Activated naive CD8-positive, alpha-beta T cell treated with anti-CD3 and anti-CD28 coated beads, Interleukin-2, amount 10 ng/mL, durations not matched to agents 7 days and 5 days (primary cell): ENCODE results near the gene GEMIN8. TPM values are rescaled to one million over a fixed set of nuclear protein-coding genes. Genes with fewer than 3 reads are reported as not detected.

Experiments used
- ATAC-seq: fragments of 150-1000 bp; cut with Tn5 transposase; one replicate; pipeline ENCODE4 v1.10.0; 2021; ENCODE audit warnings: low read depth, moderate library complexity
- POLR2A ChIA-PET: fragments of 350-600 bp; sonication (Branson Sonifier 250); formaldehyde crosslinking; loops from one replicate; lab custom pipeline; 2021; ENCODE audit warnings: antibody characterized with exemption; lab: Charles Lee
- DNase-seq: peaks from one replicate; pipeline ENCODE4 v3.0.0; 2021
- H3K27ac Mint-ChIP-seq: one replicate; pipeline ENCODE4 v1.8.0; 2022; ENCODE audit warnings: mild to moderate bottlenecking, mixed read lengths
- H3K27me3 Mint-ChIP-seq: one replicate; pipeline ENCODE4 v1.8.0; 2022; ENCODE audit warnings: mild to moderate bottlenecking, moderate library complexity, mixed read lengths
- H3K36me3 Mint-ChIP-seq: one replicate; pipeline ENCODE4 v1.8.0; 2021; ENCODE audit warnings: mild to moderate bottlenecking, mixed read lengths
- H3K4me1 Mint-ChIP-seq: one replicate; pipeline ENCODE4 v1.8.0; 2021; ENCODE audit warnings: mixed read lengths
- H3K4me3 Mint-ChIP-seq: one replicate; pipeline ENCODE4 v1.8.0; 2022; ENCODE audit warnings: mild to moderate bottlenecking, moderate library complexity, mixed read lengths
- H3K9me3 Mint-ChIP-seq: one replicate; pipeline ENCODE4 v1.8.0; 2021; ENCODE audit warnings: mixed read lengths
- total RNA-seq, 2 experiments: library from RNA; stranded (reverse); gene quantifications; one replicate each; pipeline ENCODE4 v1.2.3, GENCODE V29; 2021

GEMIN8 gene
- total RNA-seq, 2 experiments from 2014 or later = 13.4 to 14.3 TPM

DNA sequence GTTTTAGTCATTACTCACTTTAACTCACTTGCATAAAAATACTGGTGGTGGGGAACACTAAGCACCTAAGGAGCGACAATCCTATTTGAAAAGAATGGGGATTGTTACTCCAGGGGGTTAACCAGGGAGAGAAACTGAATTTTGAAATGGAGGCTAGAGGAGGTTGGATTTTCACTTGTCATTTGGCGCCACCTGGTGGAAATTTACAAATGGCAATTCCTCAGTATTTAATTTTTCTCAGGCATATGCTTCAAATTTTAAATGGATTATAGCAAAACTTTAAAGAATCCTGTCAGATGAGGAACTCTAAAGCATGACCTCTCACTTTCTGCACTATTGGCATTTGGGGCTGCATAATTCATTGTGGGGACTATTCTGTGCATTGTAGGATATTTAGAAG is 2.7 kb upstream of the GEMIN8 start:
- Mint-ChIP-seq H3K27me3 (peaks cover 11% of the 10 kb centered on the region), H3K9me3 (no peaks in the 10 kb centered on the region), H3K4me1 (peaks cover 24% of the 10 kb centered on the region), H3K36me3 (peaks cover 2% of the 10 kb centered on the region), H3K4me3 (no peak overlapping the region), H3K27ac (peak overlapping the region; percentile 48)
- DNase-seq (no peak), ATAC-seq (no peak)
- POLR2A ChIA-PET = interaction anchor here (0.7 to 1.3 kb wide), 2 partner anchors 379 to 544 kb away, joined by 3 to 4 read pairs; partner anchors contain the start of gene TCEANC

DNA sequence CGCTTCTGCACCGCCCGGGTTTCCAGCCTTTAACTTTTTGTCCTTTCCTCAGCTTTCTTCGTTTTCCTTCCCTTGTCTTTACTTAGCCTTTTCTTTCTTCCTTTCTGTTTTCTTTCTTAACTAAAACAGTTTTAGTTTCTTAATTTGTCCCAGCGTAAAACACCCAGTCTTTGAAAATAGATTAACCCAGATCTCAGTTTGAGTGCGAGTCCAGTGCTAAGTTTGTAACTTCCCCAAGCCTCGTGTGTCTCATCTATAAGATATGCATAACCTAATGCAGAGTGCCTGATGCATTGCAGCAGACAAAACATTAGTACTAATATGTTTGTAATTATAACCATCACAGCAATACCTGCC is 460 bp upstream of the GEMIN8 start:
- Mint-ChIP-seq H3K27me3 (peaks cover 3% of the 10 kb centered on the region), H3K9me3 (no peaks in the 10 kb centered on the region), H3K4me3 (peak overlapping the region; percentile 92), H3K4me1 (peaks cover 29% of the 10 kb centered on the region), H3K36me3 (peaks cover 6% of the 10 kb centered on the region), H3K27ac (peak overlapping the region; percentile 96)
- ATAC-seq (no peak), DNase-seq (no peak)
- POLR2A ChIA-PET = interaction anchor here (1.0 to 2.3 kb wide), 3 partner anchors 275 to 342 kb away, joined by 4 to 9 read pairs (median 6); partner anchors contain the start of genes OFD1, RAB9A and TRAPPC2

DNA sequence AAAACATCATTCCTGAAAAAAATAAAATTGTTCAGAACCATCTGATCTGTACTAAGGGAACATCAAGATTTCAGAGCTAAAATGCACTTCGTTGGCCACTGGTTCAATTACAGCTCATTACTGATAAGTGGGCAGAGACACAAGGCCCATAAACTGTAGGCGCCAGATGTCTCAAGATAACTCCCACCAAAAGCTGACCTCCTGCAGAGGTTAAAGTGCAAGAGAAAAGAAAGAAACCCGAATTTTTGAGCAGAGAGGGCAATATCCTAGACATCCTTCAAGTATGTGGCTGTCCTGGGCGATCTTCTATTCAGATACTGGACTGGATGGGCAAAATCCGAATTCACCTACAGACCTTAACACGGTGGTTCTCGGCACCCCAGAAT is 660 bp downstream of the GEMIN8 start:
- peak overlapping the region; percentile 92 for H3K4me3 Mint-ChIP-seq
- H3K27ac Mint-ChIP-seq = peak overlapping the region; percentile 96
- no peaks in the 10 kb centered on the region for H3K27me3 Mint-ChIP-seq
- no peaks in the 10 kb centered on the region for H3K9me3 Mint-ChIP-seq
- H3K36me3 Mint-ChIP-seq = peaks cover 6% of the 10 kb centered on the region
- DNase-seq (no peak), ATAC-seq (no peak)
- H3K4me1 Mint-ChIP-seq = peaks cover 29% of the 10 kb centered on the region
- POLR2A ChIA-PET = interaction anchor here (0.6 to 2.3 kb wide), 5 partner anchors 31 to 341 kb away, joined by 3 to 9 read pairs (median 6); partner anchors contain the start of genes OFD1, RAB9A and TRAPPC2

DNA sequence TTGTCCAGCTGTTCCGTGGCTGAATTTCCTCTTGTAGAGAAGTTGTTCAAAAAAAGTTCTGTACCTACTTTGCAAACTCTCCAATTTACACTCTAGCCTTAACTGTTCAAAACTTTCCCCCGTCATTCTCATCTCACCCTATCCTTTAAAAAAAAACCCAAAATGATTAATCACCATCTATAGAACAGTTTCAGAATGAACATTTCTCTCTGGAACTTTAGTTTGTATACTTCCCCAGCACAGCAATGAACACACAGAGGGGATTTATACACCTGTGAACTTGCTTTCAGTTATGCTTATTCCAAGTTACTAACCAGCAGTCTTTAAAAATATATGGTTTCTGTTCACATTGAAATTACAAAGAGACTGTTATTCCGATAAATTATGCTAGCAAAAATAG is 1.2 kb downstream of the GEMIN8 start:
- POLR2A ChIA-PET = interaction anchor here (0.6 to 2.3 kb wide), 3 partner anchors 294 to 340 kb away, joined by 6 to 9 read pairs (median 7); partner anchors contain the start of genes OFD1, RAB9A and TRAPPC2
- no peaks in the 10 kb centered on the region for H3K9me3 Mint-ChIP-seq
- peak overlapping the region; percentile 92 for H3K4me3 Mint-ChIP-seq
- peak overlapping the region; percentile 80 for H3K27ac Mint-ChIP-seq
- peaks cover 29% of the 10 kb centered on the region for H3K4me1 Mint-ChIP-seq
- H3K27me3 Mint-ChIP-seq = no peaks in the 10 kb centered on the region
- DNase-seq (no peak), ATAC-seq (no peak)
- H3K36me3 Mint-ChIP-seq = peaks cover 6% of the 10 kb centered on the region

GRCh38 chrX:14027511-14028019 is 2.1 kb downstream of the GEMIN8 start:
- POLR2A ChIA-PET = no interaction called here
- no peaks in the 10 kb centered on the region for H3K27me3 Mint-ChIP-seq
- H3K9me3 Mint-ChIP-seq = no peaks in the 10 kb centered on the region
- H3K36me3 Mint-ChIP-seq = peaks cover 6% of the 10 kb centered on the region
- peak overlapping the region; percentile 67 for H3K27ac Mint-ChIP-seq
- no peak for ATAC-seq
- H3K4me1 Mint-ChIP-seq = peaks cover 25% of the 10 kb centered on the region
- H3K4me3 Mint-ChIP-seq = no peak overlapping the region
- DNase-seq = no peak

DNA sequence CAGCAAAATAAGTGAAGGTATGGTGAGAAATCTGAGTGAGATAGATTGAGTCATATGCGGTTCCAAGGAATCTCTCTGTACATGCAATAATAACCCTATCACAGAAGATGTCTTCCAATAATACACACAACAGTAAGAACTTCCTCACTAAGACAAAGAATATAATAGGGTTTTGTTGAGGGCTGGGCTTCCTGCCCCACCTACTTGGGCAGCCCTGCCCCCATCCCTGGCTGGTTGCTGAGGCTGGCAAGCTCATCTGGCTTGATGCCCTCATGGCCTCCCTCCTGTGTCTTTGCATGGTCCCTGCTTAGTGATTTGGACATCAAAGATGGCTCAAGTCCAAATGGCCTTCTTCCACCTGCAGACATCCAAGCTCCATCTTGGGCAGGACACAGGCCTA is 2.7 kb downstream of the GEMIN8 start:
- peak; percentile 25 for DNase-seq
- peaks cover 6% of the 10 kb centered on the region for H3K36me3 Mint-ChIP-seq
- peak overlapping the region; percentile 67 for H3K27ac Mint-ChIP-seq
- no peak for ATAC-seq
- H3K4me1 Mint-ChIP-seq = peaks cover 21% of the 10 kb centered on the region
- no peak overlapping the region for H3K4me3 Mint-ChIP-seq
- no peaks in the 10 kb centered on the region for H3K9me3 Mint-ChIP-seq
- POLR2A ChIA-PET = no interaction called here
- no peaks in the 10 kb centered on the region for H3K27me3 Mint-ChIP-seq

DNA sequence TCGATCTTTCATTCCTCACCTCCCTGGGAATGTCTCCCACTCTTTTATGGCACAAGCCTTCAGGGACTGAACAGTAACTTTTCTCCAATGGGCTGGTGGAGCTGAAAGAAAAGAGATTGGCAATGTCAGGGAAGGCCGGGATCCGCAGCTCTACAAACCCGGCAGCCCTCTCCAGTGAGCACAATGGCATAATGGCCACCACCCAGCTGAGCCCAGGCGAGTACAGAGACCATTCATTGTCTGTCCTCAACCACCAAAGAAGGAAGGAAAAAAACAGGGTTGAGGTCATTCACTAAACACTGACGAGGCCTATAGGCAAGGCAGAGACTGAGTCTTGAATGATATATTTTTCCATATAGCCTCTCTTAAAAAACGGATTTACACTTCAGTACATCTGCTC is 3.6 kb downstream of the GEMIN8 start:
- H3K27me3 Mint-ChIP-seq = no peaks in the 10 kb centered on the region
- H3K4me3 Mint-ChIP-seq = no peak overlapping the region
- POLR2A ChIA-PET = interaction anchor here (1.6 kb wide), 1 partner anchor 291 kb away, joined by 5 read pairs; the partner anchor contains the start of genes OFD1 and TRAPPC2
- no peaks in the 10 kb centered on the region for H3K9me3 Mint-ChIP-seq
- DNase-seq (no peak), ATAC-seq (no peak)
- H3K36me3 Mint-ChIP-seq = peaks cover 5% of the 10 kb centered on the region
- no peak overlapping the region for H3K27ac Mint-ChIP-seq
- peaks cover 19% of the 10 kb centered on the region for H3K4me1 Mint-ChIP-seq

DNA sequence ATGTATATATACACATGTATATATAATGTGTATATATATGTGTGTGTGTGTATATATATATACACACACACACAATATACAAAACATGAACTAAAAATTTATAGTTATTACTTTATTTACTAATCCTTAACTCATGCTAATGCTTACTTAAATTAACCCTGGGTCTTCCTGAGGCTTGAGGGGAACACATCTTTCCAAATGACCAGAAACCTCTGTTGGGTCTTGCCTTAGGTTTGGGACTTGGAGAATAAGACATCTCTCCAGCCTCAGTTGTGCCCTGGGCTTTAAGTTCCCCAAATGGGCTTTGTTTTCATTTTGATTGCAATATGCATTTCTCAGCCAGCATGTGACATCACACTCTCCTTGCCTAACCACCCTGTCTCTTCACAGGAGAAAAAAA is 7.7 kb downstream of the GEMIN8 start:
- Mint-ChIP-seq H3K4me3 (no peak overlapping the region), H3K9me3 (no peaks in the 10 kb centered on the region), H3K4me1 (peaks cover 4% of the 10 kb centered on the region), H3K27ac (no peak overlapping the region), H3K36me3 (peaks cover 5% of the 10 kb centered on the region), H3K27me3 (no peaks in the 10 kb centered on the region)
- ATAC-seq = no peak
- POLR2A ChIA-PET = no interaction called here
- no peak for DNase-seq

DNA sequence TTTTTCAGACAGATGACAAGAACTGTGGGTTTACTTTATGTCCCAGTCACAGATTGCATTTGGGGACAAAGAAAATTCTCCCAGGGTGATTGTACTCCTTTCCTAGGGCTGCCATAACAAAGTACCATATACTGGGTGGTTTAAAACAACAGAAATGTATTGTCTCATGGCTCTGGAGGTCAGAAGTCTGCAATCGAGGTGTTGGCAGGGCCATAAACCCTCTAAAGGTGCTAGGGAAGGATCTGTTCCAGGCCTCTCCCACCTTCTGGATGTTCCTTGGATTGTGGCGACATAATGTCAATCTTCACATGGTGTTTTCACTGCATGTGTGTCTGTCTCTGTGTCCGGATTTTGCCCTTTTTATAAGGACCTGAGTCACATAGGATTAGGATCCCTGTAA is 12.3 kb downstream of the GEMIN8 start:
- Mint-ChIP-seq H3K4me1 (peaks cover 4% of the 10 kb centered on the region), H3K9me3 (peaks cover 1% of the 10 kb centered on the region), H3K27me3 (no peaks in the 10 kb centered on the region), H3K36me3 (peaks cover 6% of the 10 kb centered on the region), H3K4me3 (no peak overlapping the region), H3K27ac (no peak overlapping the region)
- ATAC-seq = no peak
- DNase-seq = no peak
- POLR2A ChIA-PET = no interaction called here

DNA sequence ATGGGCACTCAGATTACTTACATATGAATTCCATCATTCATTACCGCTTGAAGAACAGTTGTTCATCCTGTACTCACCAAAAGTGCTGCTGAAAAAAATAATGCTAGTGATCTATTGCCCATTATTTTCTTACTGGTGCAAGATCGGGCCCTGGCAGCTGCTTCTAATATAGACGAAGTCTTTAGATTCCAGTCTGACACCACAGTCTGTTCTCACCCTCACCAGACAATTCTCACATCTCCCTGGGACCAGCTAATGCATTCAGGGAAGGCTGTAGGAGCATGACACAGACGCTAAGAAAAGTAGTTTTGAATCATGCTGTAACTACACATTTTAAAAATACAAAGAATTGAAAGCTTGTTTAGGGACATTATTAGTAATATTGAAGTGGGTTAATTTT is 13.8 kb downstream of the GEMIN8 start:
- Mint-ChIP-seq H3K9me3 (peaks cover 1% of the 10 kb centered on the region), H3K4me1 (peaks cover 4% of the 10 kb centered on the region), H3K36me3 (peaks cover 5% of the 10 kb centered on the region), H3K4me3 (no peak overlapping the region), H3K27me3 (no peaks in the 10 kb centered on the region), H3K27ac (no peak overlapping the region)
- POLR2A ChIA-PET = no interaction called here
- no peak for DNase-seq
- no peak for ATAC-seq

- H3K4me1 Mint-ChIP-seq = peaks cover 4% of the 10 kb centered on the region
- no peak for ATAC-seq
- POLR2A ChIA-PET = no interaction called here
Observed at GRCh38 chrX:14015294-14015693, 14.4 kb downstream of the GEMIN8 start.

DNA sequence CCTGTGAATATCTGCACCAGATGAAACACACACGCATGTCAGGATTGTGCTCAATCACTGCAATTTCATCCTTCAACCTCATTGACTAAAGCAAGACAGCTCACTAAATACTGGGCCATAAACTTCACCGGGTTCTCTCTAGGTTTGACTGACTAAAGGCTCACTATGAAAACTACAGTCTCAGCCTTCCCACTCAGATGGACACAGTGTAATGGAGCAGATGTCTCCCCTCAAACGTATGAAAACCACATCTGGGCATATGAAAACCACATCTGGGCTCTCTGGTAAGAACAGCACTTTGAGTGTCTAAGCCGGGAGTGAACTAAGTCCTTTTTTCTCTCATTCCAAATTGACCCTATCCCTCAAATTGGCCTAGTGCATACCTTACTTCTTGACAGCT is 15.2 kb downstream of the GEMIN8 start:
- Mint-ChIP-seq H3K36me3 (peaks cover 5% of the 10 kb centered on the region), H3K4me1 (peaks cover 4% of the 10 kb centered on the region), H3K9me3 (peaks cover 1% of the 10 kb centered on the region), H3K27me3 (no peaks in the 10 kb centered on the region), H3K4me3 (no peak overlapping the region), H3K27ac (no peak overlapping the region)
- DNase-seq (no peak), ATAC-seq (no peak)
- POLR2A ChIA-PET = no interaction called here

More at GRCh38 chrX:14015294-14015693, 14.4 kb downstream of the GEMIN8 start:
- no peak for DNase-seq
- Mint-ChIP-seq H3K9me3 (peaks cover 1% of the 10 kb centered on the region), H3K4me3 (no peak overlapping the region), H3K27ac (no peak overlapping the region), H3K27me3 (no peaks in the 10 kb centered on the region), H3K36me3 (peaks cover 5% of the 10 kb centered on the region)

DNA sequence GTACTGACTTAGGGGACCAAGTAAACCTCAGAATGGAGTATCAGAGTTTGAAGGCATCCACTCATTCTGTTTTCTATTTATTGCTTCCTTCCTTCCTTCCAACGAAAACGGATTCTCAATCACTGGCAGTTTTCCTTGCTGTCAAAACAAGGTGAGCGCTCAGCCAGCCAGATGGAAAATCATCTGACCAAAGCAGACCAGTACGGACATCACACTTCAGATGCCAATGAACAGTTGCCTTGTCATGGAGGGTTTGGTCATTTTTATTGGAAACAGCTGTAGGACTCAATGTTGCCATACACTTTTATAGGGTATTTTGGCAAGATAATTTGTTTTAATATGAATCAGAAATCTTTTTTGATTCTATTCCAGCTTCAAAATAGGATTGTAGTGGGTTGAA is 16.6 kb downstream of the GEMIN8 start:
- peaks cover 1% of the 10 kb centered on the region for H3K9me3 Mint-ChIP-seq
- H3K4me3 Mint-ChIP-seq = no peak overlapping the region
- H3K27me3 Mint-ChIP-seq = no peaks in the 10 kb centered on the region
- H3K4me1 Mint-ChIP-seq = peaks cover 4% of the 10 kb centered on the region
- POLR2A ChIA-PET = no interaction called here
- peaks cover 8% of the 10 kb centered on the region for H3K36me3 Mint-ChIP-seq
- no peak for DNase-seq
- H3K27ac Mint-ChIP-seq = no peak overlapping the region
- ATAC-seq = no peak

- Mint-ChIP-seq H3K27ac (no peak overlapping the region), H3K27me3 (no peaks in the 10 kb centered on the region), H3K4me3 (no peak overlapping the region), H3K9me3 (peaks cover 1% of the 10 kb centered on the region), H3K4me1 (peaks cover 4% of the 10 kb centered on the region), H3K36me3 (peaks cover 10% of the 10 kb centered on the region)
- DNase-seq = no peak
- POLR2A ChIA-PET = no interaction called here
- no peak for ATAC-seq
Observed at GRCh38 chrX:14010566-14010965, 19.1 kb downstream of the GEMIN8 start.
